ENCODE results near the gene GJC1. TPM values are rescaled to one million over a fixed set of nuclear protein-coding genes. Genes with fewer than 3 reads are reported as not detected.

The GJC1 gene
- total RNA-seq, 4 donors from 2014 or later = 7.4 to 32.3 (median 14.5) TPM

- DNase-seq (ENCODE audit: low spot score) (no peak), ATAC-seq (ENCODE audit: low FRiP score) (no peak)
- no peak for TF ChIP-seq CTCF (IDR thresholded peaks at IDR 0.05)
Measured at GRCh38 chr17:44768505-44769142, 61.5 kb downstream of the GJC1 start.

GRCh38 chr17:44767493-44767892, 62.6 kb downstream of the GJC1 start:
- no peak for DNase-seq (ENCODE audit: low spot score)
- no peak for ATAC-seq (ENCODE audit: low FRiP score)
- no peak for TF ChIP-seq CTCF (IDR thresholded peaks at IDR 0.05)

- TF ChIP-seq CTCF (IDR thresholded peaks at IDR 0.05) = no peak
- no peak for ATAC-seq (ENCODE audit: low FRiP score)
- no peak for DNase-seq (ENCODE audit: low spot score)
Measured at GRCh38 chr17:44766409-44767038, 63.6 kb downstream of the GJC1 start.

- no peak for TF ChIP-seq CTCF (IDR thresholded peaks at IDR 0.05)
- ATAC-seq (ENCODE audit: low FRiP score) (no peak), DNase-seq (ENCODE audit: low spot score) (no peak)
Measured at GRCh38 chr17:44765965-44766364, 64.1 kb downstream of the GJC1 start.

GRCh38 chr17:44763170-44763569, 66.9 kb downstream of the GJC1 start:
- TF ChIP-seq CTCF (IDR thresholded peaks at IDR 0.05) = no peak
- no peak for ATAC-seq (ENCODE audit: low FRiP score)
- DNase-seq (ENCODE audit: low spot score) = no peak

GRCh38 chr17:44761932-44762810, 67.9 kb downstream of the GJC1 start:
- no peak for DNase-seq (ENCODE audit: low spot score)
- no peak for ATAC-seq (ENCODE audit: low FRiP score)
- no peak for TF ChIP-seq CTCF (IDR thresholded peaks at IDR 0.05)
